ENCODE measurements around the gene OSBPL5. TPM values are rescaled to one million over a fixed set of nuclear protein-coding genes. Genes with fewer than 3 reads are reported as not detected.

OSBPL5 gene
- total and polyA plus RNA-seq, 2 donors (not counting 1 experiment from before 2014, with no cell fraction given) = 12.4 to 49.0 TPM

DNA sequence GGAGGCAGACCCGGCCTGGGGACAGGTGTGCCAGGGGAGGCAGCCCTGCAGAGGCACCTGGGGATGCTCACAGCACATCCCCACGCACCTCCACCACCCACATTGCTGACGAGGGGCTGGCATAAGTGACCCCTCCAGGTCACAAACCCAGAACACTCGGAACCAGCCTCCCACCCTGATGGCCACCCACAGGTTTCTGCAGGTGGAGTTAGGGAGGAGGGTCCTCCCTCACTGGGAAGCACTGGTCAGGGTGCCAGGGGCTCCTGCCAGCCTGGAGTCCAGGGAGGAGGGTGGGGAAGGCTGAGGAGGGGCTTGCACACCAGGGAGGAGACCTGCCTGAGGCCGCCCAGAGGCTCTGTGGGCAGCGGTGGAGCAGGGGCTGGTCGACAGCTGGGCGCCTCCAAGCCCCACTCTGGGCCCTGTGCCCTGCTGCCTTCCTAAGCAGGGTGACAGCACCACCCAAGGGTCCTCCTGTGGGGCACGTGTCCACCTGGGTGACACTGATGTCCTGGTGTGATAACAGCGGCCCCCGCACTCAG lies 56.9 kb downstream of the OSBPL5 start:
- no peak for DNase-seq (ENCODE audit: low read depth in 2 of 2)
- Histone ChIP-seq H3K9ac (ENCODE audit: insufficient read depth, low read length) (no peak overlapping the region), H3K79me2 (ENCODE audit: control insufficient read depth, insufficient read depth, low read length) (no peaks in the 10 kb centered on the region), H4K20me1 (ENCODE audit: control insufficient read depth, extremely low read depth, insufficient read depth, low read length) (no peaks in the 10 kb centered on the region), H2AFZ (ENCODE audit: low read length) (no peak overlapping the region), H3K27me3 (ENCODE audit: control insufficient read depth, insufficient read depth, low read length) (no peaks in the 10 kb centered on the region), H3K9me3 (ENCODE audit: control insufficient read depth, insufficient read depth, low read depth, low read length) (no peaks in the 10 kb centered on the region), H3K36me3 (ENCODE audit: control insufficient read depth, insufficient read depth, low read length) (peaks cover 18% of the 10 kb centered on the region), H3K4me1 (ENCODE audit: control insufficient read depth, extremely low read depth, insufficient read depth, low read length) (no peaks in the 10 kb centered on the region), H3K4me2 (ENCODE audit: extremely low read depth, insufficient read depth, low read length) (no peak overlapping the region), H3K4me3 (replicated peaks in 1 of 4; ENCODE audit: control extremely low read depth in 1 of 4, insufficient read depth in 1 of 4, low read depth in 3 of 4, low read length in 4 of 4) (no peak overlapping the region), H3K27ac (ENCODE audit: insufficient read depth, low read length) (no peak overlapping the region)
- TF ChIP-seq, protein P1, sequence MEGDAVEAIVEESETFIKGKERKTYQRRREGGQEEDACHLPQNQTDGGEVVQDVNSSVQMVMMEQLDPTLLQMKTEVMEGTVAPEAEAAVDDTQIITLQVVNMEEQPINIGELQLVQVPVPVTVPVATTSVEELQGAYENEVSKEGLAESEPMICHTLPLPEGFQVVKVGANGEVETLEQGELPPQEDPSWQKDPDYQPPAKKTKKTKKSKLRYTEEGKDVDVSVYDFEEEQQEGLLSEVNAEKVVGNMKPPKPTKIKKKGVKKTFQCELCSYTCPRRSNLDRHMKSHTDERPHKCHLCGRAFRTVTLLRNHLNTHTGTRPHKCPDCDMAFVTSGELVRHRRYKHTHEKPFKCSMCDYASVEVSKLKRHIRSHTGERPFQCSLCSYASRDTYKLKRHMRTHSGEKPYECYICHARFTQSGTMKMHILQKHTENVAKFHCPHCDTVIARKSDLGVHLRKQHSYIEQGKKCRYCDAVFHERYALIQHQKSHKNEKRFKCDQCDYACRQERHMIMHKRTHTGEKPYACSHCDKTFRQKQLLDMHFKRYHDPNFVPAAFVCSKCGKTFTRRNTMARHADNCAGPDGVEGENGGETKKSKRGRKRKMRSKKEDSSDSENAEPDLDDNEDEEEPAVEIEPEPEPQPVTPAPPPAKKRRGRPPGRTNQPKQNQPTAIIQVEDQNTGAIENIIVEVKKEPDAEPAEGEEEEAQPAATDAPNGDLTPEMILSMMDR (conservative IDR thresholded peaks at IDR 0.05 in 1 of 2, IDR thresholded peaks at IDR 0.05 in 1 of 2; ENCODE audit: low read depth in 1 of 2, low read length in 2 of 2) = no peak
- no peak for TF ChIP-seq EZH2 (IDR thresholded peaks at IDR 0.05; ENCODE audit: low read length, missing control alignments)

- H2AFZ ChIP-seq (ENCODE audit: low read length) = no peak overlapping the region
- no peaks in the 10 kb centered on the region for H3K27me3 ChIP-seq (ENCODE audit: control insufficient read depth, insufficient read depth, low read length)
- no peak overlapping the region for H3K4me3 ChIP-seq (replicated peaks in 1 of 4; ENCODE audit: control extremely low read depth in 1 of 4, insufficient read depth in 1 of 4, low read depth in 3 of 4, low read length in 4 of 4)
- no peak overlapping the region for H3K27ac ChIP-seq (ENCODE audit: insufficient read depth, low read length)
- no peaks in the 10 kb centered on the region for H3K9me3 ChIP-seq (ENCODE audit: control insufficient read depth, insufficient read depth, low read depth, low read length)
- TF ChIP-seq, protein P1 (conservative IDR thresholded peaks at IDR 0.05 in 1 of 2, IDR thresholded peaks at IDR 0.05 in 1 of 2; ENCODE audit: low read depth in 1 of 2, low read length in 2 of 2) = no peak
- TF ChIP-seq EZH2 (IDR thresholded peaks at IDR 0.05; ENCODE audit: low read length, missing control alignments) = no peak
- no peaks in the 10 kb centered on the region for H4K20me1 ChIP-seq (ENCODE audit: control insufficient read depth, extremely low read depth, insufficient read depth, low read length)
- H3K4me2 ChIP-seq (ENCODE audit: extremely low read depth, insufficient read depth, low read length) = no peak overlapping the region
- H3K36me3 ChIP-seq (ENCODE audit: control insufficient read depth, insufficient read depth, low read length) = peaks cover 18% of the 10 kb centered on the region
- no peaks in the 10 kb centered on the region for H3K79me2 ChIP-seq (ENCODE audit: control insufficient read depth, insufficient read depth, low read length)
- H3K9ac ChIP-seq (ENCODE audit: insufficient read depth, low read length) = no peak overlapping the region
- H3K4me1 ChIP-seq (ENCODE audit: control insufficient read depth, extremely low read depth, insufficient read depth, low read length) = no peaks in the 10 kb centered on the region
- no peak for DNase-seq (ENCODE audit: low read depth in 2 of 2)
Observed at GRCh38 chr11:3107608-3108182, 57.4 kb downstream of the OSBPL5 start.

DNA sequence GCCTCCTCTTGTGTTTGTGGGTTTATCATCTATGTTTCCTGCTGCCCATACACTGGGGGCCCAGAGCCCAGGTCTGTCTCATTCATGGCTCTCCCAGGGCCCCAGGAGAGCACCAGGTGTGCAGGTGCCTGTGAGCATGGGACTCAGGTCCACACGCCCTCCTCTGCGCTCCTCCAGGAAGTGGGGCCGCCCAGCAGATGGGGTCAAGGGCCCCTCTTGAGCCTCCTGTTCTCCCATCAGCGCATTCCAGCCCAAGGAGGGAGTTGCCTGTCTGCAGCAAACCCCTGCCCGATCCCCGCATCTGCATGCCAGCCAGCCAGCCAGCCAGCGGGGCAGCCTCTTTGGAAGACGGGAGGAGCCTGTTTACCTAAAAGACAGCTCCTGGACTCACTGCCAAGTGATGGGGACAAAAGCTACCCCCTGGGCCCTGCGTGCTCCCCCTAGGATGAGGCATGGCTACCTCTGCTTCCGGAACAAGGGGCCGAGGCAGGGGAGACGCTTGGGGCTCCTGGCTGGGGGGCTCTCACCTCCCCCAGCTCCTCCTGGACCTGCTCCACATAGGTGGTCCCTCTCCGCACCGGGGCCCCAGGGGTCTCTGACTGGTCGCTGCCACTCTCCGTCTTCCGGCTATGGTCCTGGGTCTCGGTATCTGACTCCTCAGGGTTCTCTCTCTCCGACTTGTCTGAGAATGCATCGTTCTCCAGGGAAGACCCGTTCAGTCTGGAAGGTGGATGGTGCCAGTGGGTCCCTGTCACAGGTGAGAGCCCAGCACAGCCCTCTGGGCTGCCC lies 58.2 kb downstream of the OSBPL5 start:
- peaks cover 22% of the 10 kb centered on the region for H3K36me3 ChIP-seq (ENCODE audit: control insufficient read depth, insufficient read depth, low read length)
- no peak overlapping the region for H3K27ac ChIP-seq (ENCODE audit: insufficient read depth, low read length)
- no peak overlapping the region for H3K4me3 ChIP-seq (replicated peaks in 1 of 4; ENCODE audit: control extremely low read depth in 1 of 4, insufficient read depth in 1 of 4, low read depth in 3 of 4, low read length in 4 of 4)
- TF ChIP-seq, protein P1 (conservative IDR thresholded peaks at IDR 0.05 in 1 of 2, IDR thresholded peaks at IDR 0.05 in 1 of 2; ENCODE audit: low read depth in 1 of 2, low read length in 2 of 2) = no peak
- TF ChIP-seq EZH2 (IDR thresholded peaks at IDR 0.05; ENCODE audit: low read length, missing control alignments) = no peak
- H3K4me1 ChIP-seq (ENCODE audit: control insufficient read depth, extremely low read depth, insufficient read depth, low read length) = no peaks in the 10 kb centered on the region
- H2AFZ ChIP-seq (ENCODE audit: low read length) = no peak overlapping the region
- H3K4me2 ChIP-seq (ENCODE audit: extremely low read depth, insufficient read depth, low read length) = no peak overlapping the region
- DNase-seq (ENCODE audit: low read depth in 2 of 2) = no peak
- no peaks in the 10 kb centered on the region for H4K20me1 ChIP-seq (ENCODE audit: control insufficient read depth, extremely low read depth, insufficient read depth, low read length)
- no peaks in the 10 kb centered on the region for H3K27me3 ChIP-seq (ENCODE audit: control insufficient read depth, insufficient read depth, low read length)
- no peaks in the 10 kb centered on the region for H3K79me2 ChIP-seq (ENCODE audit: control insufficient read depth, insufficient read depth, low read length)
- no peaks in the 10 kb centered on the region for H3K9me3 ChIP-seq (ENCODE audit: control insufficient read depth, insufficient read depth, low read depth, low read length)
- no peak overlapping the region for H3K9ac ChIP-seq (ENCODE audit: insufficient read depth, low read length)
